HK-2 (cell line): ENCODE measurements around the gene LTB4R2.
"Not testable (repeated sequence)": the region's sequence is repeated elsewhere in the genome, so short reads cannot be mapped to it uniquely, and the experiment has no call there.

Experiments used
- DNase-seq: peaks from one replicate; pipeline ENCODE4 v3.0.0-alpha.2; 2018; ENCODE audit not compliant: unreplicated experiment

Gene LTB4R2

DNA sequence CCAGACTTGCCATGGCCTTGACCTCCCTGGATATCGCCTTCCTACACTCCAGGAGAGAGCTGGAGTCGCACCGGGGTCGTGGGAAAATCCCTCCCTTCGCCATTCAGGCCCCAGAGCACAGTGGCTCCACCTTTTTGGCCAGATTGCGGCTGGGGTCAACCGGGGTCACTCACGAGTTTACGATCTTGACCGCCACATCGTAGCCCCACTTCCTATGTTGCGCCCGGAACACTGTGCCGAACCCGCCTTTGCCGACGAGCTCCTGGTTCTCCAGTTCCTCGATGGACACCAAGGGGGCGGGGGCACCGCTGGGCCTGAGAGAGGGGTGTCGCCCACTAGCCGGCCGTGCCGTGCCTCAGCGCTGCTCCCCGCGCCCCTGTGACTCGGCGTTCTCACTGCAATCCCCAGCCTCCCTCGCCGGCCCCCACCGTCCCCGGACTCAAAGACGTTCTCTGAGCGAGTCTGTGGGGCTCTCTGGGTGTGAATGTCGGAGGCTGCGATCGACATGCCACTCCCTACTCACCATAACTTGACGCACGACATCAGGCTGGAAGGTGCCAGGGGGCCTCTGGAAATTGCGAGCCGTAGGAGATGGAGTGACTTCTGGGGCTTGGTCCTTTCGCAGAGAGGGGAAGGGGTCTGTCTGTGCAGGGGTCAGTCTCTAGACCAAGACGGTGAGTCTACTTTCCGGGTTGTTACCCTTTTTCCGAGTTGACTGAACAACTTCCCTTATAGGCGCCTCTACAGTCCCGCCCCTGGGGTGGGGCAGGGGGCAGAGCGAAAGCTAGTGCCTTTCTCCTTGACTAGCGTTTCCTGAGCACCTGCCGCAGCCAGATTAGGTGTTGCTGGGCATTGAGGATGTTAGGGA, 29.6 kb downstream of the LTB4R2 start, which contains the start of gene RIPK3:
Gene RIPK3, minus strand, starts transcription at position 708 of the 868 bp plus-strand sequence. Its CDS starts 165 bp downstream, at position 543.
- no peak for DNase-seq

DNA sequence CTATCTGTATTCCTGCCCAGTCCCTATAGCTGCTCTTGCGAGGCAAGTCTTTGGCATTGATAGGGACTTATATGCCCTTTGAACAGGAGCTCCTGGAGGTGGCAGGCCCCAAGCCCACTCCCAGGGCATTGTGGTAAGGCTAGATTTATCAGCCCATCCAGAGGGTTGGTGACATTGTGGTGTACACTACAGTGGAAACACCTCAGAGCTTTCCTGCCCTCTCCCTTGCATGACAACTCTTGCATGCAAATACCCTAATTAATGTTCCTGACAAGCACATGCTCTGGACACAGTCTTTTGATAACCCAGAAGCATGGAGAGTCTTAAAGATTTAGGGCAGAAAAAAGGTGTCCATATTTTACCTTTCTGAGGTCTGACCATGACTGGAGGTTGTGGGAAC, 30.7 kb downstream of the LTB4R2 start:
- no peak for DNase-seq

DNA sequence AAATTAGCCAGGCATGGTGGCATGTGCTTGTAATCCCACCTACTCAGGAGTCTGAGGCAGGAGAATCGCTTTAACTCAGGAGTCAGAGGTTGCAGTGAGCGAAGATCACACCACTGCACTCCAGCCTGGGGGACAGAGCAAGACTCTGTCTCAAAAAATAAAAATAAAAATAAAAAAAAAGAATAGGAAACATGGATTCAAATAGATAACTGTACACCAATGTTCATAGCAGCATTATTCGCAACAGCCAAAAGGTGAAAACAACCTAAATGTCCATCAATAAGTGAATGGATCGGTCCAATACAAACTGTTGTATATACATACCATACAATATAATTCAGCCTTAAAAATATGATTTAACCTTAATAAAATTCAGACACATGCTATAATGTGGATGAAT, 32.9 kb downstream of the LTB4R2 start:
- DNase-seq = no peak

DNA sequence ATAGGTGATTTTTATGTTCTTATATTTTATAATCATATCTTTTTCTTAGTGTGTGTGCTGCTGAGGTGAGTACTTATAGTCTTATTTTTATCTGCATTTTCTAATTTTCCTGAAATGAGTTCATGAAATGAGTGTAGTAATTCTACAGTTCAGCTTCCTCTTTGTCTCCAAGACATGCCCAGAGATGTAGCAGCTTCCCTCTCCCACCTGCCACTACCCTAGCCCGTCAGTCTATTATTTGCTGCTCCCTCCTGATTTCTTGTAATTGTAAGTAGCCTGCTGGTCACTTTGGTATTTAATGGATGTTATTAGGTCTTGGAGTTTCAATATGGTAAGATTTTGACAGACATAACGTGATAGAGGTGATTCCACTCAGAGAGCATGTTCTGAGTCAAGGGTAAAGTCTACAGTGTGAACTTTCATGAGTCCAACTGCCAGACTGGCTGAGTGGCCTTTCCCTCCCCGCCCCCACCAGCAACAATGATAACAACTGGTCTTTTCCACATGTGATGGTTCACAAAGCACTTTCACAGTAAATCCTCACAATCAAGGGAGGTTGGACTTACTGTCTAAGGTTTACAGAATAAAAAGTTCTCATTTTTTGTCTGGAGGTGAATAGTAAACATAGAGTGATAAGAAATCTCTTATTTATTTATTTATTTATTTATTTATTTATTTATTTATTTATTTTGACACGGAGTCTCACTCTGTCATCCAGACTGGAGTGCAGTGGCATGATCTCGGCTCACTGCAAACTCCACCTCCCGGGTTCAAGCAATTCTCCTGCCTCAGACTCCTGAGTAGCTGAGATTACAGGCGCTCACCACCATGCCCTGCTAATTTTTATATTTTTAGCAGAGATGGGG, 34.1 kb downstream of the LTB4R2 start:
- DNase-seq = no peak

DNA sequence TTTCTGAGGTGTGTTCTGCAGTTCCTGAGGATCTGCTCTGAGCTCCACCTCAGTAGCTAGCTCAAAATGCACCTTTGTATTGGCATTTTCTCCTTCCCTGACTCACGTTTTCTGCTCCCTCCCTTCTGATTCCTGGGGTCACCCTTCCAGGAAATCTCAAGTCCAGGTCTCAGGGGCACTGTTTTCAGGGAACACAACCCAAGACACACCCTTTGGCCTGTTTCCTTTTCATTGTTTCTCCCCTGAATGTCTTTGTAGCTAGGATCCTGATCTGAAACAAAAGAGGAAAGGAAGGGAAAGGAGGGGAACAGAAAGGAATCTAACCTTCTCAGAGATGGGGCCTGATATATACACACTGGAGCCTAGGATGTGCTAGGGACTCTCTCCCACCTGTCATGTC, 37.2 kb downstream of the LTB4R2 start:
- DNase-seq = no peak

DNA sequence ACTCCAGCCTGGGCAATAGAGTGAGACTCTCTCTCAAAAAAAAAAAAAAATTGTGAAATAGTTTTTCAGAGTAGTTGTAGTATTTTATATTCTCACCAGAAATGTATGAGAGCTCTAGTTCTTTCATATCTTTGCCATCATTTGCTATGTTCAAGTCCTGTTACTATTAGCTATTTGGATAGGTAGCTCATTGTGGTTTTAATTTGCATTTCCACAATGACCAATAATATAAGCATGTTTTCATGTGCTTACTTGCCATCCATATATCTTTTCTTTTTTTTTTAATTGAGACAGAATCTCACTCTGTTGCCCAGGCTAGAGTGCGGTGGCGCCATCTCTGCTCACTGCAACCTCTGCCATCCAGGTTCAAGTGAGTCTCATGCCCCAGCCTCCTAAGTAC, 38.2 kb downstream of the LTB4R2 start:
- no peak for DNase-seq

DNA sequence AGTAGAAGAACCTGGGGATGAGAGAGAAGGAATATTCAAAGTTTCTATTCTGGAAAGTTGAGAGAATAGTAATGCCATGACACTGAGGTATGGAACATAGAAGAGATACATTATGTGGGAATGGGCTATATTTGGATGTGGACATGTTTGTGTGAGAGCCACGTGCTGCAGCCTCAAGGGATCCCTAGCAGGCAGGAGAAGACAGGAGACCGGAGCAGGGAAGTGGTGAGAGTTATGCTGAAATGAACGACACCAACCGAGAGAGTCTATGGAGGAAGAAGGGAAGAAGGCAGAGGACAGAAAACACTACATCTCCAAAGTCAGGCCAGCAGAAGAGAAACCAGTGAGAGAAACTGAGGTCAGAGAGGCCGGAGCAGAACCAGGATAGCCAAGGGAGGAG, 39.8 kb downstream of the LTB4R2 start:
- DNase-seq = no peak

DNA sequence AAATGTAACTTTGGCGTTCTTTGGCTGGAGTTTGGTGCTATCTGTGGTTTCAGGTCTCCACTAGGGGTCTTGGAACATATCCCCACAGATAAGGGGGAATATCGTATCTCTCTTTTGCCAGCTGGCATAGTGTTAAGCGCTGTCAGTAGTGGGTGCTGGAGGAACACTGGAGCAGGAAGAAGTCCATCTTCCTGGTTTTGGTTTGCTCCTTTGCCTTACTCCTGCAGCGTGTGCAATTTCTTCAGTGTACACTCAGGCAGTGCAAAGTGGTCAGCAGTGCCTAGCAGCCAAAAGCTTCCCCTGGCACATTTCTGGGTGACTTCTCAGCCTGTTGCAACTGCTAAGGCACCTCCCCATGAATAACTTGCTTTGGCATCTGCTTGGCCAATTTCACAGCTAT, 41.6 kb downstream of the LTB4R2 start:
- no peak for DNase-seq

DNA sequence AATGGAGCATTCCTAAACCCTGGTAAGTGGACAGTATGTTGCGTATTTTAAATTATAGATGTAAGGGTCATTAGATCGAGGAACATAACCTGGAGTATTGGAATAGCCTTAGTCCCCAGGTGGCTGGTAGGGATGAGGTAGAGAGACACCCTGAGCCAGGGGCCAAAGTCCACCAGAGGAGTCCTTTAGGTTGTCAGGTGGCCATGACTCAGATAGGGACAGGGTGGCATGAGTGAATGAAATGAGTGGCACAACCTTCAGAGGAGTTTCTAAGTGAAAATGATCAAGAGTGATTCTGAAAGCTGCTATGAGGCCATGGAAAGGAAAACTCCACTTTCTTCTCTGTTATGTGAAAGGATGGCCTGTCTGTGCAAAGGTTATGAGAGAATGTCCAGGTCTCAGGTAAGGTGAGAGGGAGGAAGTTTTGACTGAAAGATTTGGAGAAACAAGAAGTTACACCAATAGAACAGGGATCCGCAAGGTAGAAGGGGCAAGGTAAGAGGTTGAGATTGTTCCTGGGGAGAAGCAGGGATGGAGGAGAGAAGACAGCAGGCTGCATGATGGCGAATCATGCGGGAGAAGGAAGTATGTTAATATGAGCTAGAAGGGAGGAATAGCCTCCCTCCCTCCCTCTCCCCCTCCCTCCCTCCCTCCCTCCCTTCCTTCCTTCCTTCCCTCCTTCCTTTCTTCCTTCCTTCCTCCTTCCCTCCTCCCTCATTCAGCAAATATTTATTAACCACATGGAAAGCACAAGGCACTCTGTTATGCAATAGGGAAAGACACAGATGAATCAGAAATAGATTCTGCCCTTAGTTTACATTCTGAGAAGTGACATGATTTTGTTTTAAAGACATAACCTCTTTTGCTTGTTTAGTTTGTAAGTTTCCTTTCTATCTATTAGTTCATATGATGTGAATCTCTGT, 43.9 kb downstream of the LTB4R2 start:
- DNase-seq = no peak

DNA sequence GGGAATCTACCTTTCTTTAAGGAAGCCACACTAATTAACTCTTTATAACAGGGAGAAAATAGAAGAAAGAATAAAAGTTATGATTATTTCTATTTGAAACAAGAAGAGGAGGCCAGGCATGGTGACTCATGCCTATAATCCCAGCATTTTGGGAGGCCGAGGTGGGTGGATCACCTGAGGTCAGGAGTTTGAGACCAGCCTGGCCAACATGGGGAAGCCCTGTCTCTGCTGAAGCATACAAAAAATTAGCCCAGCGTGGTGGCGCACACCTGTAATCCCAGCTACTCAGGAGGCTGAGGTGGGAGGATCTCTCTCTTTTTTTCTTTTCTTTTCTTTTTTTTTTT, 44.5 kb downstream of the LTB4R2 start:
- not testable (repeated sequence) for DNase-seq

DNA sequence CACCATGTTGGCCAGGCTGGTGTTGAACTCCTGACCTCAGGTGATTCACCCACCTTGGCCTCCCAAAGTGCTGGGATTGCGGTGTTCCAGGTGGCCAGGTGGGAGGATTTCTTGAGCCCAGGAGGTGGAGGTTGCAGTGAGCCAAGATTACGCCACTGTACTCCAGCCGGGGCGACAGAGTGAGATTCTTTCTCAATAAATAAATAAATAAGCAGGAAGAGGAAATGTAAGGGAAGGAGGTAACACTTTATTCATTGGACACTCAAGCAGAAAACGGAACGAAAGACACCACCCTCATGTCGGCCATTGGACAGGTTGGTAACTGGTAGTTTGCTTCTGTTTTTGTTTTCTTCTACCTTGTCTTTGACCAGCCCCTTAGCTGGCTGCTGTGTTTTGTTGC, 45.1 kb downstream of the LTB4R2 start:
- DNase-seq = no peak

DNA sequence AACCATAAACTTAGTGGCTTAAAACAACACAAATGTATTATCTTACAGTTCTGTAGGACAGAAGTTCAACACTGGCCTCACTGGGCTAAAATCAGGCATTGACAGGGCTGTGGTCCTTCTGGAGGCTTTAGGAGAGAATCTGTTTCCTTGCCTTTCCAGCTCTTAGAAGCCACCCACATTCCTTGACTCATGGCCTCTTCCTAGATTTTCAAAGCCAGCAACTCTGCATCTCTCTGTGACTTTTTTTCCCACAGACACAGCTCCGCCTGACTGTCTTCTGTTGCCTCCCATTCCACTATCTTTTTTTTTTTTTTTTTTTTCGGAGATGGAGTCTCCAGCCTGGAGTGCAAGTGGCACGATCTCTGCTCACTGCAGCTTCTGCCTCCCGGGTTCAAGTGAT, 46.3 kb downstream of the LTB4R2 start:
- no peak for DNase-seq

DNA sequence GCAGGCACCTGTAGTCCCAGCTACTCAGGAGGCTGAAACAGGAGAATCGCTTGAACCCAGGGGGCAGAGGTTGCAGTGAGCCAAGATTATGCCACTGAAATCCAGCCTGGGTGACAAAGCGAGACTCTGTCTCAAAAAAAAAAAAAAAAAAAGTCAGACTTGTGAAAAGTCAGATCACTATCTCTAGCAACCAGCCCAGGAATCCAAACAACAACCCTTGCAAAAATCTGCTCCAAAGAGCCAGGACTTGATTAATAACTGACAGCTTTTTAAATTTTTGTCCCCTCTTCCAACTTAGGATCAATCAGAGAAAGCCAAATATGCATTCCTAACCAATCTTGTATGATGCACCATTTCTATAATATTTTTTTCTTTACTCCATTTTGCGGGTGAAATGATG, 50.3 kb downstream of the LTB4R2 start:
- DNase-seq = no peak

DNA sequence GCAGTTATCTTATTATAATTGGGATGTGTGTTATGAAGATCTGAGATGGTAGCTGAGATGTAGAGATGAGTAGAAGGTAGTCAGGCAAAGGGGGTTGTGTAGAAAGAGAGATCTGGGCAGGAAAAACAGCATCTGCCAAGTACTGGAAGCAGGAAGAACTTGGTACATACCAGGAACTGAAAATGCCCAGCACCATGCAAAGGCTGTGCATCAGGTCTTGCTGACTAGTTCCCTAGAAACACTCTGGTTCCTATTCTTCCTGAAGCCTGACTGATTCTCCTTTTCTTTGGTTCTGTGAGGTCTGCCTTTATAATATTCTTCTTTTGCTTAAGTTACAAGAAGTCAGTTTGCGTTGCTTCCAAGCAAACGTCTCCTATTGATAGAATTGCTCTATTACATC, 51.4 kb downstream of the LTB4R2 start:
- no peak for DNase-seq
